NT2/D1 (cell line): ENCODE data around the gene ZBTB37.

Source experiments
- SUZ12 ChIP-seq: IDR thresholded peaks from 2 replicates; pipeline ENCODE4 v1.6.1; 2011; ENCODE audit not compliant: insufficient read length, insufficient read depth; ENCODE audit errors: extremely low read depth
- YY1 ChIP-seq: IDR thresholded peaks from 2 replicates; pipeline ENCODE4 v1.6.1; 2011; ENCODE audit not compliant: insufficient read length, insufficient read depth
- ZNF274 ChIP-seq: IDR thresholded peaks from 2 replicates; pipeline ENCODE4 v1.6.1; 2011; ENCODE audit warnings: mild to moderate bottlenecking, low read depth, low read length

- TF ChIP-seq ZNF274, result no peak
- no peak for TF ChIP-seq YY1
- TF ChIP-seq SUZ12, result no peak
Observed at GRCh38 chr1:173948594-173948993, 80.4 kb downstream of the ZBTB37 start.
